NCI-H510A (cell line): ENCODE data around the gene CLINT1.
A peak's percentile ranks its signal among the peaks of the same experiment; 100 is the strongest.
"Not testable (repeated sequence)": the region's sequence is repeated elsewhere in the genome, so short reads cannot be mapped to it uniquely, and the experiment has no call there.

ENCODE experiments used
- DNase-seq: peaks from one replicate; lab custom pipeline; 2025; lab: John Stamatoyannopoulos, UW

Gene CLINT1

GRCh38 chr5:157858527-157859226, at the start of gene CLINT1:
TSS of gene CLINT1 (minus strand) at chr5:157859145. CDS start at chr5:157858970, 175 bp downstream.
- DNase-seq, result peak; percentile 64

GRCh38 chr5:157908459-157908858, 49.5 kb upstream of the CLINT1 start:
- no peak for DNase-seq

GRCh38 chr5:157907479-157907878, 48.5 kb upstream of the CLINT1 start:
- DNase-seq, result no peak

- no peak for DNase-seq
Measured at GRCh38 chr5:157903117-157903450, 44.1 kb upstream of the CLINT1 start.

GRCh38 chr5:157902449-157903116, 43.6 kb upstream of the CLINT1 start:
- DNase-seq, result no peak

GRCh38 chr5:157900644-157901043, 41.7 kb upstream of the CLINT1 start:
- no peak for DNase-seq

- no peak for DNase-seq
Measured at GRCh38 chr5:157893611-157894010, 34.7 kb upstream of the CLINT1 start.

- no peak for DNase-seq
Measured at GRCh38 chr5:157892974-157893373, 34.0 kb upstream of the CLINT1 start.

- no peak for DNase-seq
Measured at GRCh38 chr5:157890836-157891597, 32.1 kb upstream of the CLINT1 start.

GRCh38 chr5:157888814-157889532, 30.0 kb upstream of the CLINT1 start:
- DNase-seq, result no peak

GRCh38 chr5:157886796-157887380, 27.9 kb upstream of the CLINT1 start:
- no peak for DNase-seq

GRCh38 chr5:157885051-157885450, 26.1 kb upstream of the CLINT1 start:
- not testable (repeated sequence) for DNase-seq

GRCh38 chr5:157881498-157881897, 22.6 kb upstream of the CLINT1 start:
- DNase-seq, result not testable (repeated sequence)

GRCh38 chr5:157877821-157878220, 18.9 kb upstream of the CLINT1 start:
- no peak for DNase-seq

GRCh38 chr5:157874861-157875260, 15.9 kb upstream of the CLINT1 start:
- DNase-seq, result no peak

- no peak for DNase-seq
Measured at GRCh38 chr5:157870837-157871834, 12.2 kb upstream of the CLINT1 start.

GRCh38 chr5:157867751-157868387, 8.9 kb upstream of the CLINT1 start:
- no peak for DNase-seq

- no peak for DNase-seq
Measured at GRCh38 chr5:157866536-157866935, 7.6 kb upstream of the CLINT1 start.

GRCh38 chr5:157865781-157866180, 6.8 kb upstream of the CLINT1 start:
- DNase-seq, result no peak

- no peak for DNase-seq
Measured at GRCh38 chr5:157864067-157864466, 5.1 kb upstream of the CLINT1 start.
